ENCODE measurements around the gene KIAA1958. TPM values are rescaled to one million over a fixed set of nuclear protein-coding genes. Genes with fewer than 3 reads are reported as not detected.
A peak's percentile ranks its signal among the peaks of the same experiment; 100 is the strongest.

Gene KIAA1958
- 18.5 TPM for total RNA-seq (2021; ENCODE audit: unreplicated experiment)
- polyA plus RNA-seq (2012), result 6.0 TPM in 2 replicates
- percentile 72 among the genes with signal in this experiment for Bru-seq, nascent RNA
- BruChase-seq, experiment 1, labeled RNA remaining after a 6-hour chase, result percentile 73 among the genes with signal in this experiment
- BruChase-seq, experiment 2, labeled RNA remaining after a 2-hour chase, result percentile 69 among the genes with signal in this experiment
- long read RNA-seq, full-length matches to known transcripts, result 3 of 19 reads
- long read RNA-seq, partial matches to known transcripts, result 3 of 19 reads
- long read RNA-seq, other reads (novel, unspliced or antisense), result 13 of 19 reads

- Histone ChIP-seq H3K27ac (ENCODE audit: low read depth, low read length) (peak within 1 kb of the TSS; percentile 81), H3K4me3 (replicated peaks in 1 of 2; ENCODE audit: low read depth in 1 of 2, low read length in 2 of 2) (peak within 1 kb of the TSS; percentile 76 to 78), H3K9ac (ENCODE audit: low read length) (peak within 1 kb of the TSS; percentile 81), H4K20me1 (ENCODE audit: insufficient read depth) (peaks cover 6% of the 10 kb centered on the region), H3K4me2 (ENCODE audit: low read length) (peak within 1 kb of the TSS; percentile 87), H3K79me2 (ENCODE audit: insufficient read depth, low read length) (peaks cover 35% of the 10 kb centered on the region), H3K9me2 (ENCODE audit: insufficient read depth) (no peaks in the 10 kb centered on the region), H3K9me3 (ENCODE audit: control insufficient read depth in 1 of 2, insufficient read depth in 1 of 2, low read depth in 1 of 2, low read length in 2 of 2) (no peaks in the 10 kb centered on the region), H3K36me3 (ENCODE audit: control insufficient read depth in 1 of 2, insufficient read depth in 2 of 2, low read length in 2 of 2) (no peaks in the 10 kb centered on the region), H3K4me1 (ENCODE audit: control insufficient read depth in 1 of 2, insufficient read depth in 2 of 2, low read length in 2 of 2) (peaks cover 5 to 13% of the 10 kb centered on the region in 2 experiments), H2AFZ (ENCODE audit: low read depth, low read length, poor library complexity, severe bottlenecking) (no peak within 1 kb of the TSS), H3K27me3 (ENCODE audit: insufficient read depth, low read length) (no peaks in the 10 kb centered on the region)
- RAD21 ChIA-PET (ENCODE audit: low non-redundant PET in 1 of 2, low total read pairs in 2 of 2, uncharacterized antibody in 2 of 2, unreplicated experiment in 2 of 2), result interaction anchor here in 1 of 2 experiments (1.0 kb wide), 1 partner anchor 107 kb away, joined by 8 read pairs; no protein-coding TSS in a partner anchor
- intact Hi-C loops (cut with micrococcal nuclease), result loop anchor here (10.0 kb wide), 1 partner anchor 228 kb away; the partner anchor contains the start of gene INIP
- TSS peak; percentile 58 for BruUV-seq (replicated peaks)
- DNase-seq (ENCODE audit: low read depth, low spot score), result peak; percentile 63
- ATAC-seq, result peak; percentile 90
- POLR2A ChIA-PET, result interaction anchor here (0.7 to 1.0 kb wide), 2 partner anchors 25 to 107 kb away, joined by 4 to 5 read pairs; no protein-coding TSS in a partner anchor
- CTCF ChIA-PET, result interaction anchor here (0.6 to 1.3 kb wide), 2 partner anchors 10 to 82 kb away, joined by 4 to 5 read pairs; no protein-coding TSS in a partner anchor
- TF ChIP-seq CEBPB (IDR thresholded peaks at IDR 0.05; ENCODE audit: low read depth) (no peak), RAD21 (IDR thresholded peaks at IDR 0.05; ENCODE audit: low read depth) (no peak), EGR1 (IDR thresholded peaks at IDR 0.05; ENCODE audit: low read depth) (no peak), SIN3A (IDR thresholded peaks at IDR 0.05; ENCODE audit: low read depth) (peak; percentile 97), FOSL1 (IDR thresholded peaks at IDR 0.05; ENCODE audit: low read depth) (no peak), ZFX (IDR thresholded peaks at IDR 0.05) (peak; percentile 64), SP1 (IDR thresholded peaks at IDR 0.05; ENCODE audit: low read depth) (peak; percentile 18; the same call in 1 of the 2 replicates), POLR2AphosphoS5 (IDR thresholded peaks at IDR 0.05; ENCODE audit: low read depth, low read length) (peak; percentile 98), POLR2A (IDR thresholded peaks at IDR 0.05; ENCODE audit: borderline replicate concordance, extremely low read depth, insufficient read depth, insufficient read length) (peak; percentile 88), MAX (IDR thresholded peaks at IDR 0.05) (peak; percentile 94), TCF7L2 (IDR thresholded peaks at IDR 0.05; ENCODE audit: borderline replicate concordance, extremely low read depth, insufficient read depth, insufficient read length) (no peak), EZH2 (IDR thresholded peaks at IDR 0.05) (no peak), ELF1 (IDR thresholded peaks at IDR 0.05; ENCODE audit: borderline replicate concordance, low read depth) (no peak), JUND (IDR thresholded peaks at IDR 0.05) (no peak), ZNF274 (IDR thresholded peaks at IDR 0.05; ENCODE audit: low read depth, low read length) (no peak), SRF (IDR thresholded peaks at IDR 0.05; ENCODE audit: low read depth) (no peak), EZH2phosphoT487 (IDR thresholded peaks at IDR 0.05; ENCODE audit: borderline replicate concordance) (no peak), CBX3 (IDR thresholded peaks at IDR 0.05; ENCODE audit: low read depth) (peak; percentile 85), YY1 (IDR thresholded peaks at IDR 0.05; ENCODE audit: extremely low read depth, insufficient replicate concordance, low read depth, low read length) (peak; percentile 41), ATF3 (IDR thresholded peaks at IDR 0.05) (no peak), REST (IDR thresholded peaks at IDR 0.05; ENCODE audit: low read depth) (no peak)
Measured at GRCh38 chr9:112486221-112487007, at the start of gene KIAA1958. Gene KIAA1958 (plus strand): TSS chr9:112486827. CDS start chr9:112574081, 87,254 bp downstream.

Data from HCT116 (cell line).